HG03025 (cell line): ENCODE results near the gene USP21.

ENCODE experiments used
- ATAC-seq: cut with Tn5 transposase; IDR thresholded peaks from one replicate; pipeline ENCODE4 v1.9.1; 2021; ENCODE audit warnings: mild to moderate bottlenecking, moderate library complexity; ENCODE audit not compliant: unreplicated experiment, low FRiP score

The USP21 gene

DNA sequence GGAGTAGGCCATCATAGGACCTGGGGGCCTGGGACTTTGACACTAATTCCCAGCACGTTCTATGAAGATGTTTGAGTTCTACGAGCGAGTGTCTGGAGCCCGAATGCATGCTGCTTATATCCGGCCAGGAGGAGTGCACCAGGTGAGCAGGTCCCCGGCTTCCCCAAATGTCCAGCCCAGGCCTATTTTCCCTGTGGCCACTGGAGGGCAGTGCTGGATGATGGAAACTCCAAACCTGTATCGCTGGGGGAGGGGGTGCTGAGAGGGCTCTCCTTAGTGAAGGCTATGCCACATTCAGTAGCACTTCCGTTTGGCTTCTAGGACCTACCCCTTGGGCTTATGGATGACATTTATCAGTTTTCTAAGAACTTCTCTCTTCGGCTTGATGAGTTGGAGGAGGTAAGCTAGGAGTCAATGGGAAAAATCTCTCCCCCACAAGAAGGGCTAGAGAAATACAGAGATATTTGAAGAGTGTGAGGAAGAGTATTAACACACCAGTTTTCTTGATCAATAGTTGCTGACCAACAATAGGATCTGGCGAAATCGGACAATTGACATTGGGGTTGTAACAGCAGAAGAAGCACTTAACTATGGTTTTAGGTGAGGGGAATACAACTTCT is 50.6 kb downstream of the USP21 start:
- ATAC-seq, result no peak

DNA sequence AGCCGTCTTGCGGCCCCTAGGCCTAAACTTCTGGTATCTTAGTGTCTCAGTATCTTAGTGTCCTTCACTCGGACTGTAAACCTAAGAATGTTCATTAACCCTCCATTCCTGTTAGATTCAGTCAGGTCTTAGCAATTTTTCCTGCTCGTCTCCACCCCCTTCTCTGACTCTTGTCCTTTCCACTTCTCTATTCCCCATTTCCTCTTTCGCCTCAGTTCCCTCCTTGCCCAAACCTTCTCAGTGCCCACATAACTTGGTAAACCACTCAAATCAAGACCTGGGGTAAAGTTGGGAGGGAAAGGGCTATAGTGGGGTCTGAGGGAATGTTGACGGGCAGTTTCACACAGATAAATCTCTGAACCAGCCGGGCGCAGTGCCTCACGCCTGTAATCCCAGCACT is 55.1 kb downstream of the USP21 start:
- no peak for ATAC-seq

DNA sequence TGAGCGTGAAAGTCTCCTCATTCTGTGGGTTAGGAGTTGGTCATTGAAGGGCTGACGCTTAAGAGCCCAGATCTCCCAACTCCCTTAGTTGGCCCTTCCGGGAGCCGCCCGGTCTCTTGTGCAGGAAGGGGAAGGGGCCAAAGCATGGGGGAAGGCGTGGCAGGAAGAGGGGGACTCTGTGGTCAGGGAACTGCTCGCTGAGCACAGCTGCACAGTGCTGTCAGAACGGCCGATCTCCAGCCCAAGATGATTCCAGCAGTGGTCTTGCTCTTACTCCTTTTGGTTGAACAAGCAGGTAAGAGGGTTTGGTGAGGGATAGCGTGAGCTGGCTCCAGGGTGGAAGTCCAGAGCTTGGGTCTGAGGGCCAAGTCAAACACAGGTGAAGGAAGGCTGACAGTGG is 55.8 kb downstream of the USP21 start, which contains the start of gene FCER1G:
Gene FCER1G, plus strand, starts transcription at position 220 of the 400 bp plus-strand sequence. Its CDS starts 27 bp downstream, at position 247.
- ATAC-seq, result no peak
